HG03439 (cell line): Measurements from ENCODE around the gene GARNL3.

Experiments used
- ATAC-seq: cut with Tn5 transposase; IDR thresholded peaks from one replicate; pipeline ENCODE4 v1.9.1; 2021; ENCODE audit warnings: mild to moderate bottlenecking, moderate library complexity; ENCODE audit not compliant: unreplicated experiment

GARNL3 gene

GRCh38 chr9:127308652-127309434 is 44.3 kb downstream of the GARNL3 start:
- no peak for ATAC-seq

- no peak for ATAC-seq
Observed at GRCh38 chr9:127309715-127310114, 45.1 kb downstream of the GARNL3 start.

- ATAC-seq = no peak
Observed at GRCh38 chr9:127311239-127311741, 46.7 kb downstream of the GARNL3 start.

GRCh38 chr9:127313042-127313560 is 48.5 kb downstream of the GARNL3 start:
- ATAC-seq = no peak

- no peak for ATAC-seq
Observed at GRCh38 chr9:127314911-127315310, 50.3 kb downstream of the GARNL3 start.

- no peak for ATAC-seq
Observed at GRCh38 chr9:127316586-127317323, 52.2 kb downstream of the GARNL3 start.

GRCh38 chr9:127318651-127319167 is 54.1 kb downstream of the GARNL3 start:
- ATAC-seq = no peak

- ATAC-seq = no peak
Observed at GRCh38 chr9:127319366-127320114, 55.0 kb downstream of the GARNL3 start.

- no peak for ATAC-seq
Observed at GRCh38 chr9:127320115-127320378, 55.5 kb downstream of the GARNL3 start.

GRCh38 chr9:127323393-127323792 is 58.8 kb downstream of the GARNL3 start:
- ATAC-seq = no peak

- no peak for ATAC-seq
Observed at GRCh38 chr9:127330501-127330900, 65.9 kb downstream of the GARNL3 start.

GRCh38 chr9:127333221-127334064 is 68.9 kb downstream of the GARNL3 start:
- no peak for ATAC-seq

- ATAC-seq = no peak
Observed at GRCh38 chr9:127334725-127335124, 70.2 kb downstream of the GARNL3 start.

- ATAC-seq = no peak
Observed at GRCh38 chr9:127336086-127336485, 71.5 kb downstream of the GARNL3 start.

- ATAC-seq = no peak
Observed at GRCh38 chr9:127336506-127337352, 72.2 kb downstream of the GARNL3 start.

GRCh38 chr9:127340721-127341120 is 76.1 kb downstream of the GARNL3 start:
- no peak for ATAC-seq

- ATAC-seq = no peak
Observed at GRCh38 chr9:127341152-127341551, 76.6 kb downstream of the GARNL3 start.

GRCh38 chr9:127344368-127345000 is 79.9 kb downstream of the GARNL3 start:
- ATAC-seq = no peak

- ATAC-seq = no peak
Observed at GRCh38 chr9:127345566-127345965, 81.0 kb downstream of the GARNL3 start.
